GM21360 (cell line): Measurements from ENCODE around the gene RAB3IL1.

Experiments
- ATAC-seq: cut with Tn5 transposase; IDR thresholded peaks from one replicate; pipeline ENCODE4 v1.9.1; 2021; ENCODE audit warnings: mild to moderate bottlenecking, moderate library complexity; ENCODE audit not compliant: unreplicated experiment

RAB3IL1 gene

DNA sequence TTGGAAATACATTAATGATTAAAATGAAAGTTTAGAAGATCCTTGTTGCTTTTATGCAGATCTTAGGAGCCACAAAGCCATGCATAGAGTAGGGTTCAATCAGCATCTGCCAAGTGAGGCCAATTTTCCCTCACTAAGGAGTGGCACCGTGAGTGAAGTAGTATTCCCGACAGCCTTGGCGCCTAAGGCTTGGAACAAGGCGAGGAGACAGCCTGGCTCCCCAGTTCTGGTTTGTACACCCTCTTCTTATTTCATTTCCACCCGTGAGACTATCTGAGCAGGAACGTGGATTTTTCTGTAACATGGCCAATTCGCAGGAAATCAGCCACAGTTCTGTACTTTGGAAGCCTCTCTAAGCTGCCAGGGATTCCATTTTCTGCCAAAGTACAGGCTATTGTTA is 66.7 kb downstream of the RAB3IL1 start:
- ATAC-seq: no peak

DNA sequence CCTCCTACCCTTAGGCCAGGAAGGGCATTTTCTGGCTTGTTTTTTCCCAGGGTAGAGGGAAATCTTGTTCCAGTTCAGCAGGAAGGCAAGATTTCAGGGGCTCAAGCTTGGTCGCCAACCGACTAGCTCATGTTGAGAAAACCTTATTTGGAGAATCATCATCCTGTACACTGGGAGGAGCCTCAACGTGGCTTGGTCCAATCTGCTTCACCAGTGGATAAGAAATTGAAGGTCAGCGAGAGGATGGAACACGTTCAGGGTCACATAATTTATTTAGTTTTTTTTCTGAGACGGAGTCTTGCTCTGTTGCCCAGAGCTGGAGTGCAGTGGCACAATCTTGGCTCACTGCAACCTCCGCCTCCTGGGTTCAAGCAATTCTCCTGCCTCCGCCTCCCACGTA is 68.7 kb downstream of the RAB3IL1 start:
- no peak for ATAC-seq

GRCh38 chr11:61847914-61848581 is 69.3 kb downstream of the RAB3IL1 start:
- ATAC-seq: no peak
